WTC11 (cell line): Measurements from ENCODE around the gene NACC2. TPM values are rescaled to one million over a fixed set of nuclear protein-coding genes. Genes with fewer than 3 reads are reported as not detected.
A peak's percentile ranks its signal among the peaks of the same experiment; 100 is the strongest.

Experiments used
- ATAC-seq: fragments of 200-7000 bp; cut with Tn5 transposase; 2 replicates; pipeline ENCODE4 v1.10.0; 2021; ENCODE audit warnings: mild to moderate bottlenecking, moderate library complexity
- CTCF ChIA-PET: fragments of 300-600 bp; sonication (Branson Sonifier 250); formaldehyde crosslinking; loops from one replicate; lab custom pipeline; 2021; ENCODE audit warnings: antibody characterized with exemption; lab: Charles Lee
- POLR2A ChIA-PET: fragments of 350-600 bp; sonication (Branson Sonifier 250); formaldehyde crosslinking; loops from one replicate; lab custom pipeline; 2021; ENCODE audit warnings: antibody characterized with exemption; lab: Charles Lee
- DNase-seq: peaks from one replicate; pipeline ENCODE4 v3.0.0; 2021; ENCODE audit warnings: low spot score
- H3K27ac Mint-ChIP-seq: 2 replicates; pipeline ENCODE4 v1.8.0; 2021; ENCODE audit warnings: mixed read lengths
- H3K27me3 Mint-ChIP-seq: 2 replicates; pipeline ENCODE4 v1.8.0; 2021; ENCODE audit warnings: low read depth, mild to moderate bottlenecking, moderate library complexity, mixed read lengths
- H3K36me3 Mint-ChIP-seq: 2 replicates; pipeline ENCODE4 v1.8.0; 2021; ENCODE audit warnings: mixed read lengths
- H3K4me1 Mint-ChIP-seq: 2 replicates; pipeline ENCODE4 v1.8.0; 2022; ENCODE audit warnings: mixed read lengths
- H3K4me3 Mint-ChIP-seq: 2 replicates; pipeline ENCODE4 v1.8.0; 2021; ENCODE audit warnings: mild to moderate bottlenecking, moderate library complexity, mixed read lengths
- H3K9me3 Mint-ChIP-seq: 2 replicates; pipeline ENCODE4 v1.8.0; 2021; ENCODE audit warnings: mixed read lengths
- ATF3 ChIP-seq: sonication (generic); formaldehyde crosslinking; conservative IDR thresholded peaks from 2 replicates; pipeline ENCODE4 v1.8.1; 2022; ENCODE audit warnings: mild to moderate bottlenecking, missing genetic modification reagents
- ATF6 ChIP-seq: sonication (generic); formaldehyde crosslinking; IDR thresholded peaks from 2 replicates; pipeline ENCODE4 v1.8.1; 2023; ENCODE audit warnings: mild to moderate bottlenecking, missing genetic modification reagents
- CREM ChIP-seq: sonication (generic); formaldehyde crosslinking; IDR thresholded peaks from 2 replicates; pipeline ENCODE4 v1.8.1; 2022; ENCODE audit warnings: mild to moderate bottlenecking, missing genetic modification reagents, moderate library complexity
- FOXP1 ChIP-seq: sonication (generic); formaldehyde crosslinking; IDR thresholded peaks from 2 replicates; pipeline ENCODE4 v1.8.0; 2022; ENCODE audit warnings: missing genetic modification reagents, mild to moderate bottlenecking, moderate library complexity, borderline replicate concordance
- JAZF1 ChIP-seq: fragments of 250-450 bp; sonication (Bioruptor Pico); IDR thresholded peaks from 2 replicates; pipeline ENCODE4 v1.9.0; 2021; ENCODE audit warnings: moderate library complexity, mild to moderate bottlenecking, inconsistent platforms
- PRRX2 ChIP-seq: fragments of 250-450 bp; sonication (Bioruptor Pico); IDR thresholded peaks from 2 replicates; pipeline ENCODE4 v1.8.0; 2021; ENCODE audit warnings: mild to moderate bottlenecking
- SOX15 ChIP-seq: fragments of 250-450 bp; sonication (Bioruptor Pico); IDR thresholded peaks from 2 replicates; pipeline ENCODE4 v1.9.0; 2021; ENCODE audit warnings: mild to moderate bottlenecking
- TP53 ChIP-seq: sonication (generic); formaldehyde crosslinking; IDR thresholded peaks from 2 replicates; pipeline ENCODE4 v1.8.1; 2023; ENCODE audit warnings: mild to moderate bottlenecking, missing genetic modification reagents
- ZNF396 ChIP-seq: fragments of 250-450 bp; sonication (Bioruptor Pico); IDR thresholded peaks from 2 replicates; pipeline ENCODE4 v1.8.0; 2021; ENCODE audit warnings: mild to moderate bottlenecking, moderate library complexity, borderline replicate concordance
- ZNF425 ChIP-seq: fragments of 250-450 bp; sonication (Bioruptor Pico); conservative IDR thresholded peaks from 2 replicates; pipeline ENCODE4 v1.9.0; 2021; ENCODE audit warnings: mild to moderate bottlenecking
- total RNA-seq: library from RNA; stranded (reverse); gene quantifications from 3 replicates; pipeline ENCODE4 v1.2.3, GENCODE V29; 2021
- TF ChIP-seq, protein P1 (sequence below): sonication (generic); formaldehyde crosslinking; IDR thresholded peaks from 2 replicates; pipeline ENCODE4 v1.8.0; 2022; ENCODE audit warnings: missing genetic modification reagents
- TF ChIP-seq, protein P2 (sequence below): fragments of 250-450 bp; sonication (Bioruptor Pico); IDR thresholded peaks from 2 replicates; pipeline ENCODE4 v2.1.2; 2022; ENCODE audit warnings: mild to moderate bottlenecking, moderate library complexity

Gene NACC2
- total RNA-seq, 1 experiment from 2014 or later = 17.1 TPM

- TF ChIP-seq ZNF396 (CRISPR knock-in tag) (no peak), CREM (CRISPR knock-in tag) (no peak), FOXP1 (CRISPR knock-in tag) (peak; percentile 57; the same call in 1 of the 2 replicates)
Observed at GRCh38 chr9:136011703-136012496, 83.2 kb downstream of the NACC2 start (continued).

DNA sequence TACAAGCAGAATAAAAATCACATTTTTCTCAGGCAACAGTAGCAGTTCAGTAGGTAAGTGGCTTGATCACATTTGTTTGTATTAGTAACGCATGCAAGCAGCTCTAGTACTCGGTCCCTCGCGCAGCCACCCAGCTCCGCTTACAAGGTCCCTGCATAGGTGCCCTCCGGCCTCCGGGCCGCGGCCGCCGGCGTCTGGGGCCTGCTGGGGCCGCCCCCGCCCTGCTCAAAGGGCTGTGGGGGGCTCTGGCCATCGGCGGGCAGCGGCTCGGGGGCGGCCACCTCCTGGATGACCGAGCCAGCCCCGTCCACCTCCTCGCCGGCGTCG is 83.8 kb downstream of the NACC2 start:
- ATAC-seq (peak; percentile 43), DNase-seq (no peak)
- CTCF ChIA-PET = interaction anchor here (0.7 to 1.4 kb wide), 5 partner anchors 13 to 159 kb away, joined by 3 to 6 read pairs (median 4); no protein-coding TSS in a partner anchor
- Mint-ChIP-seq H3K4me3 (no peak overlapping the region), H3K4me1 (peaks cover 40% of the 10 kb centered on the region), H3K9me3 (no peaks in the 10 kb centered on the region), H3K27me3 (no peaks in the 10 kb centered on the region), H3K27ac (peak overlapping the region; percentile 49; the same call in 1 of the 2 replicates), H3K36me3 (no peaks in the 10 kb centered on the region)
- TF ChIP-seq TP53 (CRISPR knock-in tag) = no peak
- TF ChIP-seq ZNF425 = no peak
- no peak for TF ChIP-seq PRRX2 (CRISPR knock-in tag)
- TF ChIP-seq CREM (CRISPR knock-in tag) = no peak
- no peak for TF ChIP-seq ATF3 (CRISPR knock-in tag)
- TF ChIP-seq SOX15 (CRISPR knock-in tag) = no peak
- TF ChIP-seq, protein P1, sequence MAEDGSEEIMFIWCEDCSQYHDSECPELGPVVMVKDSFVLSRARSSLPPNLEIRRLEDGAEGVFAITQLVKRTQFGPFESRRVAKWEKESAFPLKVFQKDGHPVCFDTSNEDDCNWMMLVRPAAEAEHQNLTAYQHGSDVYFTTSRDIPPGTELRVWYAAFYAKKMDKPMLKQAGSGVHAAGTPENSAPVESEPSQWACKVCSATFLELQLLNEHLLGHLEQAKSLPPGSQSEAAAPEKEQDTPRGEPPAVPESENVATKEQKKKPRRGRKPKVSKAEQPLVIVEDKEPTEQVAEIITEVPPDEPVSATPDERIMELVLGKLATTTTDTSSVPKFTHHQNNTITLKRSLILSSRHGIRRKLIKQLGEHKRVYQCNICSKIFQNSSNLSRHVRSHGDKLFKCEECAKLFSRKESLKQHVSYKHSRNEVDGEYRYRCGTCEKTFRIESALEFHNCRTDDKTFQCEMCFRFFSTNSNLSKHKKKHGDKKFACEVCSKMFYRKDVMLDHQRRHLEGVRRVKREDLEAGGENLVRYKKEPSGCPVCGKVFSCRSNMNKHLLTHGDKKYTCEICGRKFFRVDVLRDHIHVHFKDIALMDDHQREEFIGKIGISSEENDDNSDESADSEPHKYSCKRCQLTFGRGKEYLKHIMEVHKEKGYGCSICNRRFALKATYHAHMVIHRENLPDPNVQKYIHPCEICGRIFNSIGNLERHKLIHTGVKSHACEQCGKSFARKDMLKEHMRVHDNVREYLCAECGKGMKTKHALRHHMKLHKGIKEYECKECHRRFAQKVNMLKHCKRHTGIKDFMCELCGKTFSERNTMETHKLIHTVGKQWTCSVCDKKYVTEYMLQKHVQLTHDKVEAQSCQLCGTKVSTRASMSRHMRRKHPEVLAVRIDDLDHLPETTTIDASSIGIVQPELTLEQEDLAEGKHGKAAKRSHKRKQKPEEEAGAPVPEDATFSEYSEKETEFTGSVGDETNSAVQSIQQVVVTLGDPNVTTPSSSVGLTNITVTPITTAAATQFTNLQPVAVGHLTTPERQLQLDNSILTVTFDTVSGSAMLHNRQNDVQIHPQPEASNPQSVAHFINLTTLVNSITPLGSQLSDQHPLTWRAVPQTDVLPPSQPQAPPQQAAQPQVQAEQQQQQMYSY (CRISPR knock-in tag) = no peak
- TF ChIP-seq, protein P2, sequence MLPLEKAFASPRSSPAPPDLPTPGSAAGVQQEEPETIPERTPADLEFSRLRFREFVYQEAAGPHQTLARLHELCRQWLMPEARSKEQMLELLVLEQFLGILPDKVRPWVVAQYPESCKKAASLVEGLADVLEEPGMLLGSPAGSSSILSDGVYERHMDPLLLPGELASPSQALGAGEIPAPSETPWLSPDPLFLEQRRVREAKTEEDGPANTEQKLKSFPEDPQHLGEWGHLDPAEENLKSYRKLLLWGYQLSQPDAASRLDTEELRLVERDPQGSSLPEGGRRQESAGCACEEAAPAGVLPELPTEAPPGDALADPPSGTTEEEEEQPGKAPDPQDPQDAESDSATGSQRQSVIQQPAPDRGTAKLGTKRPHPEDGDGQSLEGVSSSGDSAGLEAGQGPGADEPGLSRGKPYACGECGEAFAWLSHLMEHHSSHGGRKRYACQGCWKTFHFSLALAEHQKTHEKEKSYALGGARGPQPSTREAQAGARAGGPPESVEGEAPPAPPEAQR (CRISPR knock-in tag) = no peak
- no peak for TF ChIP-seq ATF6 (CRISPR knock-in tag)
- TF ChIP-seq JAZF1 = no peak
- POLR2A ChIA-PET = no interaction called here
